Left lung (tissue), 10 donors: ENCODE measurements around the gene BAAT. TPM values are rescaled to one million over a fixed set of nuclear protein-coding genes. Genes with fewer than 3 reads are reported as not detected.

Source experiments
- ATAC-seq: fragments of 200-7000 bp; cut with Tn5 transposase; one replicate; pipeline ENCODE4 v1.9.1; 2020; ENCODE audit warnings: moderate library complexity
- DNase-seq, 4 donors: peaks; one replicate each; pipeline ENCODE4 v3.0.0-alpha.2; 2013 to 2020
- H3K27ac ChIP-seq, 2 donors: fragments of 200-600 bp; sonication (generic) in 1 of 2; one replicate each; pipeline versions ENCODE4 v1.5.0 to v1.8.0; 2020 to 2021
- H3K27me3 ChIP-seq, 2 donors: fragments of 200-600 bp; sonication (generic) in 1 of 2; one replicate each; pipeline versions ENCODE4 v1.5.0 to v1.8.0; 2020 to 2021
- H3K36me3 ChIP-seq, 2 donors: fragments of 200-600 bp; sonication (generic) in 1 of 2; one replicate each; pipeline versions ENCODE4 v1.5.0 to v1.8.0; 2020 to 2021
- H3K4me1 ChIP-seq, 2 donors: fragments of 200-600 bp; one replicate each; pipeline ENCODE4 v1.8.0; 2021
- H3K4me3 ChIP-seq, 2 donors: fragments of 200-600 bp; sonication (generic) in 1 of 2; one replicate each; pipeline versions ENCODE4 v1.5.0 to v1.8.0; 2020 to 2021; ENCODE audit warnings: mild to moderate bottlenecking in 1 of 2
- H3K9me3 ChIP-seq, 2 donors: fragments of 200-600 bp; sonication (generic) in 1 of 2; one replicate each; pipeline versions ENCODE4 v1.5.0 to v1.8.0; 2020 to 2021
- intact Hi-C, 2 donors: fragments of 100-400 bp; cut with DNase I; formaldehyde crosslinking; loops; one replicate each; pipeline versions ENCODE4 v1.11.2 to v1.14.2; 2022
- polyA plus RNA-seq, 6 donors: library from polyadenylated mRNA; unstranded; fragments of 120-200 nt; gene quantifications; one replicate each; pipeline ENCODE4 v1.2.1, GENCODE V29; 2013; ENCODE audit not compliant: insufficient read length in 6 of 6
- total RNA-seq, 2 donors: library from RNA; stranded (reverse); fragmentation: NEBNext Ultra II Directional; extraction: Animal tissue kit (Norgen Biotek cat#: 25700); gene quantifications; one replicate each; pipeline ENCODE4 v1.2.1, GENCODE V29; 2021
- TF ChIP-seq, protein P1 (sequence below), 2 donors: fragments of 200-600 bp; sonication (generic) in 1 of 2; IDR thresholded peaks; one replicate each; pipeline versions ENCODE4 v1.5.0 to v1.8.0; 2021; ENCODE audit warnings: antibody characterized with exemption in 2 of 2
- donor health status: DM: no; HTN: yes; CAD: no.
- donor health status: DM: no; HTN: no; CAD: no.

Gene BAAT
- total and polyA plus RNA-seq, 8 donors: 0.28 to 18.6 (median 0.67) TPM

DNA sequence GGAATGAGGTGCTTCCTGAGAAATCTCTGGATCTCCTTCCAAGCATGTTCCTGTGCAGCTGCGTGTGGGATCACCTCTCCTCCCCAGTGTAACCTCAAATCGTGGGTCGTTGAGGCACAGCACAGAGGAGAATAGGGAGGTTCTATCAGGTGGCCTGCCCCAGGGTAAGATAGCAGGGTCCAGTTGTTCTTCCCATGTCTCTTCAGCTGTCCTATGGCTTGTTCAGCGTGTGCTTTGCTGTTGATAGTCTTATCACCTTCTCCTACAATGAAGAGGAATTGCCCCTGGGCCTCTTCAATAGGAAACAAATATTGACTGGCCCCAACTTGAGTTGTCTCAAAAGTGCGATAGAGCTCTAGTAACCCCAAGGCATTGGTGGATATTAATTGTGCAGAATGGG lies 22.4 kb downstream of the BAAT start:
- no peak for DNase-seq
- Histone ChIP-seq H3K27ac (no peak overlapping the region), H3K9me3 (no peaks in the 10 kb centered on the region), H3K36me3 (no peaks in the 10 kb centered on the region), H3K4me1 (no peaks in the 10 kb centered on the region), H3K4me3 (no peak overlapping the region), H3K27me3 (no peaks in the 10 kb centered on the region)
- TF ChIP-seq, protein P1, sequence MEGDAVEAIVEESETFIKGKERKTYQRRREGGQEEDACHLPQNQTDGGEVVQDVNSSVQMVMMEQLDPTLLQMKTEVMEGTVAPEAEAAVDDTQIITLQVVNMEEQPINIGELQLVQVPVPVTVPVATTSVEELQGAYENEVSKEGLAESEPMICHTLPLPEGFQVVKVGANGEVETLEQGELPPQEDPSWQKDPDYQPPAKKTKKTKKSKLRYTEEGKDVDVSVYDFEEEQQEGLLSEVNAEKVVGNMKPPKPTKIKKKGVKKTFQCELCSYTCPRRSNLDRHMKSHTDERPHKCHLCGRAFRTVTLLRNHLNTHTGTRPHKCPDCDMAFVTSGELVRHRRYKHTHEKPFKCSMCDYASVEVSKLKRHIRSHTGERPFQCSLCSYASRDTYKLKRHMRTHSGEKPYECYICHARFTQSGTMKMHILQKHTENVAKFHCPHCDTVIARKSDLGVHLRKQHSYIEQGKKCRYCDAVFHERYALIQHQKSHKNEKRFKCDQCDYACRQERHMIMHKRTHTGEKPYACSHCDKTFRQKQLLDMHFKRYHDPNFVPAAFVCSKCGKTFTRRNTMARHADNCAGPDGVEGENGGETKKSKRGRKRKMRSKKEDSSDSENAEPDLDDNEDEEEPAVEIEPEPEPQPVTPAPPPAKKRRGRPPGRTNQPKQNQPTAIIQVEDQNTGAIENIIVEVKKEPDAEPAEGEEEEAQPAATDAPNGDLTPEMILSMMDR (IDR thresholded peaks at IDR 0.05): no peak
- intact Hi-C loops: no loop called here
- ATAC-seq: no peak

- Histone ChIP-seq H3K4me1 (no peaks in the 10 kb centered on the region), H3K4me3 (no peak overlapping the region), H3K27me3 (no peaks in the 10 kb centered on the region), H3K36me3 (no peaks in the 10 kb centered on the region), H3K27ac (no peak overlapping the region), H3K9me3 (no peaks in the 10 kb centered on the region)
- intact Hi-C loops: no loop called here
- ATAC-seq (no peak), DNase-seq (no peak)
- TF ChIP-seq, protein P1 (IDR thresholded peaks at IDR 0.05): no peak
These were observed 24.2 kb downstream of the BAAT start for GRCh38 chr9:101360647-101361046.

GRCh38 chr9:101359679-101360078 lies 25.1 kb downstream of the BAAT start:
- no peak for ATAC-seq
- TF ChIP-seq, protein P1 (IDR thresholded peaks at IDR 0.05): no peak
- no peaks in the 10 kb centered on the region for H3K36me3 ChIP-seq

DNA sequence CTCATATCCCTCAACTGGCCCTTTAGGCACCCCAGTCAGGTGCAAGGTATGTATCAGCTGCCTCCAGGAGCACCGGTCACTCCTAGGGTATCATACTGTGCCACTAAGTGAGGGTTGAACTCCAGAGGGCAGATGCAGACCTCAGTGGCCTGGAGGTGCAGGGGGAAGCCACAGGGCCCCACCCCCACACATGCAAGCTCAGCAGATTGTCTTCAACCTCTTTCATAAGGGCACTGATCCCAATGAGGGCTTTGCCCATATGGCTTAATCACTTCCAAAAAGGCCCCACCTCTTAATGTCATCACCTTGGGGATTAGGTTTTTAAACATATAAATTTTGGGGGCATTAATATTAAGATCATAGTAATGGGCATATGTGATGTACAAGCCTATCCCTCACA lies 28.2 kb downstream of the BAAT start:
- ATAC-seq: no peak
- Histone ChIP-seq H3K27ac (no peak overlapping the region), H3K4me1 (no peaks in the 10 kb centered on the region), H3K9me3 (no peaks in the 10 kb centered on the region), H3K27me3 (no peaks in the 10 kb centered on the region), H3K4me3 (no peak overlapping the region), H3K36me3 (no peaks in the 10 kb centered on the region)
- intact Hi-C loops: no loop called here
- DNase-seq: no peak
- TF ChIP-seq, protein P1 (IDR thresholded peaks at IDR 0.05): no peak

More at GRCh38 chr9:101359679-101360078, 25.1 kb downstream of the BAAT start:
- no peak overlapping the region for H3K27ac ChIP-seq
- no peaks in the 10 kb centered on the region for H3K27me3 ChIP-seq
- no peaks in the 10 kb centered on the region for H3K4me1 ChIP-seq
- no peak for DNase-seq
- intact Hi-C loops: no loop called here
- no peak overlapping the region for H3K4me3 ChIP-seq
- no peaks in the 10 kb centered on the region for H3K9me3 ChIP-seq

DNA sequence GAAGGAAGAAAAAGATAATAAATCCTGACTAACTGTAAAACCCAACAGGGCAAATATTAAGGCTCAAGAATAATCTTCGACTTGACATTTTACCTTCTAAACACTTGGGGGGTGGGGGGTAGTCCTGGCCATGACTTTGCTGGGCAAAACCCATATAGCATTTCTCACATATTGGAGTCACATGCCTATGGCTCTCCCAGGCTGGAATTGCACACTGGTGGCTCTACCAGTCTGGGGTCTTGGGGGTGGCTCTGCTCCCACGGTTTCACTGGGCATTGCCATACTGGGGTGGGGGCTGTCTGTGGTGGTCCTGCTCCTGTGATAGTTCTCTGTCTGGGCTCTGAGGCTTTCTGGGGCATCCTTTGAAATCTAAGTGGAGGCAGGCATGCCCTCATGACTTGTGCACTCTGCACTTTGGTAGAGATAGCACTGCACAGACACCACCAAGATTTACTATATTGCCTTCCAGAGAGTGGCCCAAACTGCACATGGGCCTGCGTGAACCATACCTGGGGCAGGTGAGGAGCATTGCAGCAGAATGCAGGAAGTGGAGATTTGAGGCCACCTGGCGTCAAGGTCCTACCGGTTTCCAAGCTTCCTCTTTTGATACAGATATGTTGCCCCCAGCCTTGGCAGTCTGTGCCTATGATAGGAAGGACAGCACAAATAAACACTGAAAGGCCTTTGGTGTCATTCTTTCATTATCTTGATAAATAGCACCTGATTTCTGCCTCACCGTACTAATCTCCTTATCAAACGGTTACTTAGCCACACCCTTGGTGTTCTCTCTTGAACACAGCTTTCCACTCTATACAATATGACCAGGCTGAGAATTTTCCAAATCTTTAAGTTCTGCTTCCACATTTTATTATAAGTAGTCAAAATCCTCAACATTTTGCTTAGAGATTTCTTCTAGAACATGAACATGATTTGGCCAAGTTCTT lies 29.8 kb downstream of the BAAT start:
- Histone ChIP-seq H3K9me3 (no peaks in the 10 kb centered on the region), H3K4me1 (no peaks in the 10 kb centered on the region), H3K27me3 (no peaks in the 10 kb centered on the region), H3K4me3 (no peak overlapping the region), H3K36me3 (no peaks in the 10 kb centered on the region), H3K27ac (no peak overlapping the region)
- ATAC-seq (no peak), DNase-seq (no peak)
- TF ChIP-seq, protein P1 (IDR thresholded peaks at IDR 0.05): no peak
- intact Hi-C loops: no loop called here
